ENCODE results near the gene CDH11. TPM values are rescaled to one million over a fixed set of nuclear protein-coding genes. Genes with fewer than 3 reads are reported as not detected.

CDH11 gene
- total RNA-seq, 2 experiments from 2014 or later = not detected

DNA sequence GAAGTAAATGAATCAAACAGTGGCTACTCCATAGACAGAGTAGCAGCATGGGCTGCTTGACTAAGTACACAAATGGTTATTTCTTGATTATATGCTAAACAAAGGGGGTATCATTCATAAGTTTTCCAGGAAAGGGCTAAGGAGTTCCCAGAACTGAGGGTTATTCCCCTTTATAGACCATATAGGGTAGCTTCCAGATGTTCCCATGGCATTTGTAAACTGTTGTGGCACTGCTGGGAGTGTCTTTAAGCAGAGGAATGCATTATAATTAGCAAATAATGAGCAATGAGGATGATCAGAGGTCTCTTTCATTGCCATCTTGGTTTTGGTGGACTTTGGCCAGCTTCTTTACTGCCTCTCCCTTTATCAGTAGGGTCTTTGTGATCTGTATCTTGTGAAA, 105.1 kb downstream of the CDH11 start:
- Mint-ChIP-seq H3K36me3 (no peaks in the 10 kb centered on the region), H3K4me3 (no peak overlapping the region)

DNA sequence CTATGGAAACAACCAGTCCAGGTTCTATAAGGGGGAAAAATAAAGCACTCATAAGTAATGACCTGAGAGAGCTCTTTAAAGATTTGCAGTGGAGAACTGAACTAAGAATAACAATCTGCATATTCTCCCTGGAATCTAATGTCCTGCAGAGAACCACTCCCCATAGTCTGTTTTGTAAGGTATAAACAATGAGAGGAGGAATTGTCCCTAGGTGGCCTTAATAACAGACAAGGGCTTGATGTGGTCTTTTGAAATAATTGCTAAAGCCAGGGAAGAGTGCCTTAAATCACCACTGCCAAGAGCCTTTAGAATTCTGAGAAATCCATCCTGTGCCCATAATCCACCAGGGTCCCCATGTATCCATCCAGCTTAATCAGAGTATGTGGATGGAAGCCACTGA, 106.3 kb downstream of the CDH11 start:
- Mint-ChIP-seq H3K4me3 (no peak overlapping the region), H3K4me1 (no peaks in the 10 kb centered on the region), H3K36me3 (no peaks in the 10 kb centered on the region), H3K9me3 (peaks cover 5% of the 10 kb centered on the region), H3K27me3 (no peaks in the 10 kb centered on the region), H3K27ac (no peak overlapping the region)
- no peak for ATAC-seq (ENCODE audit: low read depth)
- POLR2A ChIA-PET = no interaction called here
- no peak for DNase-seq

More for the DNA sequence above, 105.1 kb downstream of the CDH11 start:
- ATAC-seq (ENCODE audit: low read depth) (no peak), DNase-seq (no peak)
- Mint-ChIP-seq H3K4me1 (no peaks in the 10 kb centered on the region), H3K9me3 (peaks cover 6% of the 10 kb centered on the region), H3K27ac (no peak overlapping the region), H3K27me3 (no peaks in the 10 kb centered on the region)
- POLR2A ChIA-PET = no interaction called here

- Mint-ChIP-seq H3K4me1 (no peaks in the 10 kb centered on the region), H3K4me3 (no peak overlapping the region), H3K9me3 (peaks cover 3% of the 10 kb centered on the region), H3K36me3 (no peaks in the 10 kb centered on the region), H3K27ac (no peak overlapping the region), H3K27me3 (no peaks in the 10 kb centered on the region)
- no peak for DNase-seq
- ATAC-seq (ENCODE audit: low read depth) = no peak
- POLR2A ChIA-PET = no interaction called here
These were observed 109.5 kb downstream of the CDH11 start for GRCh38 chr16:65012357-65012756.

- POLR2A ChIA-PET = no interaction called here
- DNase-seq = no peak
- Mint-ChIP-seq H3K4me1 (no peaks in the 10 kb centered on the region), H3K4me3 (no peak overlapping the region), H3K36me3 (no peaks in the 10 kb centered on the region), H3K9me3 (peaks cover 3% of the 10 kb centered on the region), H3K27ac (no peak overlapping the region), H3K27me3 (no peaks in the 10 kb centered on the region)
- no peak for ATAC-seq (ENCODE audit: low read depth)
These were observed 111.7 kb downstream of the CDH11 start for GRCh38 chr16:65010125-65010524.

GRCh38 chr16:65005696-65006095, 116.2 kb downstream of the CDH11 start:
- DNase-seq (no peak), ATAC-seq (ENCODE audit: low read depth) (no peak)
- no peaks in the 10 kb centered on the region for H3K27me3 Mint-ChIP-seq
- POLR2A ChIA-PET = no interaction called here
- H3K36me3 Mint-ChIP-seq = no peaks in the 10 kb centered on the region
- H3K4me3 Mint-ChIP-seq = no peak overlapping the region
- peaks cover 3% of the 10 kb centered on the region for H3K9me3 Mint-ChIP-seq
- H3K27ac Mint-ChIP-seq = no peak overlapping the region
- H3K4me1 Mint-ChIP-seq = no peaks in the 10 kb centered on the region

DNA sequence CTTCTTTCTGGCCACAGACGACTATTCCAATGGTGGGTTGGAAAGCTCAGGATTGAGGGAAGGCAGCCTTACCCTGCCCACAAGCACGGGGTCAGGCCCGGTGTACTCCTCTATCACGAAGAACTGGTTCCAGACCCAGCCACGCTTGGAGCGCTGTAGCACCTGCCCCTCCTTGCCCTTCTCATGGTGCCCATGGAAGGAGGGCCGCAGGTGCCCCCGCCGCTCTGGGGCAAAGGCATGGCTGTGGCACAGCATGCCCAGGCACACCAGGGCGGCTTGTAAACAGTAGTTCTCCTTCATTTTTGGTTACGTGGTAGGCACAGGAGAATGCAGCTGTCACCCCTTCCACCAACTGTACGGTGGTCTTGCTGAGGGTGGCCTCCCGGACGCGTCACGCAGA, 117.3 kb downstream of the CDH11 start:
- no peak for ATAC-seq (ENCODE audit: low read depth)
- H3K27me3 Mint-ChIP-seq = no peaks in the 10 kb centered on the region
- peaks cover 3% of the 10 kb centered on the region for H3K9me3 Mint-ChIP-seq
- no peak overlapping the region for H3K4me3 Mint-ChIP-seq
- H3K4me1 Mint-ChIP-seq = no peaks in the 10 kb centered on the region
- no peaks in the 10 kb centered on the region for H3K36me3 Mint-ChIP-seq
- H3K27ac Mint-ChIP-seq = no peak overlapping the region
- DNase-seq = no peak
- POLR2A ChIA-PET = no interaction called here

DNA sequence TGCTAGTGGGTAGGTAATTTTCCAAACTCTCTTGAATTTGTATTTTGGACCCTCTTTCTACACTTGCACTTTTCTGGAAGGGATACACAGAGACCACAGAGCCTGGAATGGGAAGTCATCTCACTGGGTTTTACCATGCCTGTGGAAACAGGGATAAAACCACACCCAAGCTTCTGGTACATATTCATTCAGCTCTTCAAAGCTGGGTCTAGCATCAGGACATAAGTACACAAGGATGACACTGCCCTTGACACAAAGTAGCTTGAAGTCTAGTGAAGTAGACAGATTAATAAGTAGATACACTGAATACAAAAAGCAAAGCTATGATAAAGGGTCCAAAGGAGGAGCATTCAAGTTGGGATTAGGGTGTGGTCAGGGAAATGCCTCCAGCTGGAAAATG, 118.2 kb downstream of the CDH11 start:
- H3K9me3 Mint-ChIP-seq = peaks cover 3% of the 10 kb centered on the region
- no peaks in the 10 kb centered on the region for H3K4me1 Mint-ChIP-seq
- no peak overlapping the region for H3K4me3 Mint-ChIP-seq
- no peaks in the 10 kb centered on the region for H3K36me3 Mint-ChIP-seq
- H3K27ac Mint-ChIP-seq = no peak overlapping the region
- POLR2A ChIA-PET = no interaction called here
- H3K27me3 Mint-ChIP-seq = no peaks in the 10 kb centered on the region
- DNase-seq = no peak
- ATAC-seq (ENCODE audit: low read depth) = no peak

- Mint-ChIP-seq H3K36me3 (no peaks in the 10 kb centered on the region), H3K4me3 (no peak overlapping the region), H3K27me3 (no peaks in the 10 kb centered on the region), H3K9me3 (peaks cover 3% of the 10 kb centered on the region), H3K4me1 (no peaks in the 10 kb centered on the region), H3K27ac (no peak overlapping the region)
- ATAC-seq (ENCODE audit: low read depth) (no peak), DNase-seq (no peak)
- POLR2A ChIA-PET = no interaction called here
These were observed 119.6 kb downstream of the CDH11 start for GRCh38 chr16:65002265-65002664.

DNA sequence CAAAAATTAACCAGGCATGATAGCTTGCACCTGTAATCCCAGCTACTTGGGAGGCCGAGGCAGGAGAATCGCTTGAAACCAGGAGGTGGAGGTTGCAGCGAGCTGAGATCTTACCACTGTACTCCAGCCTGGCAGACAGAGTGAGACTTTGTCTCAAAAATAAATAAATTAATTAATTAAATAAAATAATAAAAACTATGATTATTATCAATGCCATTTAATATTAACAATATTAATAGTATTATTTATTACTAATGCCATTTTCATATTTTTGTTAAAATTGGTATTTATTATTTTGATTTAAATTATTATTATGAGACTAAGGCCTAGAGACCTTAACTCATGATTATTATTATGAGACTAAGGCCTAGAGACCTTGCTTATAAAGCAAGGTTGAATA, 121.2 kb downstream of the CDH11 start:
- Mint-ChIP-seq H3K9me3 (peaks cover 2% of the 10 kb centered on the region), H3K27ac (no peak overlapping the region), H3K4me3 (no peak overlapping the region), H3K4me1 (no peaks in the 10 kb centered on the region), H3K36me3 (no peaks in the 10 kb centered on the region), H3K27me3 (no peaks in the 10 kb centered on the region)
- POLR2A ChIA-PET = no interaction called here
- ATAC-seq (ENCODE audit: low read depth) = no peak
- DNase-seq = no peak

GRCh38 chr16:64997751-64998150, 124.1 kb downstream of the CDH11 start:
- H3K4me1 Mint-ChIP-seq = no peaks in the 10 kb centered on the region
- no peak overlapping the region for H3K27ac Mint-ChIP-seq
- POLR2A ChIA-PET = no interaction called here
- H3K4me3 Mint-ChIP-seq = no peak overlapping the region
- DNase-seq = no peak
- ATAC-seq (ENCODE audit: low read depth) = no peak
- H3K27me3 Mint-ChIP-seq = no peaks in the 10 kb centered on the region
- H3K9me3 Mint-ChIP-seq = peaks cover 3% of the 10 kb centered on the region
- no peaks in the 10 kb centered on the region for H3K36me3 Mint-ChIP-seq

DNA sequence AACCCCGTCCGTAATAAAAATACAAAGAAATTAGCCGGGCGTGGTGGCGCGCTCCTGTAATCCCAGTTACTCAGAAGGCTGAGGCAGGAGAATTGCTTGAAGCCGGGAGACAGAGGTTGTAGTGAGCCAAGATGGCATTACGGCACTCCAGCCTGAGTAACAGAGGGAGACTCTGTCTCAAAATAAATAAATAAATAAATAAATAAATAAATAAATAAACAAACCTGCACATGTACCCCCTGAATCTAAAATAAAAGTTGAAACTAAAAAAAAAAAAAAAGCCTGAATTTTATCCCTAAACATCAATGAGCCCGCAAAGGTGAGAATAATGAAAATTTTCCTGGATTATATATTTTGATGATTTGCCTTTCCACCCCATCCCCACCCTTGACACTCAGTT, 124.7 kb downstream of the CDH11 start:
- Mint-ChIP-seq H3K36me3 (no peaks in the 10 kb centered on the region), H3K4me3 (no peak overlapping the region), H3K4me1 (no peaks in the 10 kb centered on the region), H3K27ac (no peak overlapping the region), H3K9me3 (peaks cover 3% of the 10 kb centered on the region), H3K27me3 (no peaks in the 10 kb centered on the region)
- POLR2A ChIA-PET = no interaction called here
- no peak for ATAC-seq (ENCODE audit: low read depth)
- no peak for DNase-seq

DNA sequence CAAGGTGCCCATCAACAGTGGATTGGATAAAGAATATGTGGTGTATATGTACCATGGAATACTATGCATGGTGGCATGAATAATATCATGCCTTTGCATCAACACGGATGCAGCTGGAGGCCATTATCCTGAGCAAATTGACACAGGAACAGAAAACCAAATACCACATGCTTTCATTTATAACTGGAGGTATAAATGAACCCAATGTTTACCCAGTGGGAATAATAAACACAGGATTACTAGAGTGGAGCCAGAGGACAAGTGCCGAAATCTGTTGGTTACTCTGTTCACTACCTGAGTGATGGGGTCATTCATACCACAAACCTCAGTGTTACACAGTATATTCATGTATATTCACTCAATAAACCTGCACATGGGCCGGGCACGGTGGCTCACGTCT, 125.2 kb downstream of the CDH11 start:
- Mint-ChIP-seq H3K4me1 (no peaks in the 10 kb centered on the region), H3K36me3 (no peaks in the 10 kb centered on the region), H3K9me3 (peaks cover 3% of the 10 kb centered on the region), H3K27me3 (no peaks in the 10 kb centered on the region), H3K4me3 (no peak overlapping the region), H3K27ac (no peak overlapping the region)
- no peak for ATAC-seq (ENCODE audit: low read depth)
- no peak for DNase-seq
- POLR2A ChIA-PET = no interaction called here

- H3K9me3 Mint-ChIP-seq = peaks cover 8% of the 10 kb centered on the region
- POLR2A ChIA-PET = no interaction called here
- DNase-seq = no peak
- H3K4me3 Mint-ChIP-seq = no peak overlapping the region
- no peaks in the 10 kb centered on the region for H3K36me3 Mint-ChIP-seq
- ATAC-seq (ENCODE audit: low read depth) = no peak
- H3K27ac Mint-ChIP-seq = no peak overlapping the region
- H3K27me3 Mint-ChIP-seq = no peaks in the 10 kb centered on the region
- H3K4me1 Mint-ChIP-seq = no peaks in the 10 kb centered on the region
These were observed 128.4 kb downstream of the CDH11 start for GRCh38 chr16:64993464-64993863.

DNA sequence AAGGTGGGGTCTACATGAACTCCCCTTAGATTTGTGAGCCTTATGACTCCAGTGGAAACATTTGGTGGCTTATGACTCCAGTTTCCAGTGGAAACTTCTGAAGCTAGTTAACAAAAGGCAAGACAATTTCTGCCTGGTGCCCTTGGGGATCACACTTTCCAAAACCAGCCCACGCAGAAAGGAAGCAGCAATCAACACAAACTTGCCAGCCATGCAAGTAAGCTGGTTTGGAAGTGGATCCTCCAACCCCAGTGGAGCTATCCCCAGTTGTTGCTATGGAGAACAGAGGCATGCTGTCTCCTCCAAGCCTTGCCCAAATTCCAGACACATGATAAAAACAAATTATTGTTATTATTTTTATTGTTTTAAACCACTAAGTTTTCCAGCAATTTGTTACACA, 130.9 kb downstream of the CDH11 start:
- no peak for DNase-seq
- Mint-ChIP-seq H3K4me1 (no peaks in the 10 kb centered on the region), H3K27ac (no peak overlapping the region), H3K36me3 (no peaks in the 10 kb centered on the region), H3K9me3 (peaks cover 9% of the 10 kb centered on the region), H3K27me3 (no peaks in the 10 kb centered on the region), H3K4me3 (no peak overlapping the region)
- POLR2A ChIA-PET = no interaction called here
- ATAC-seq (ENCODE audit: low read depth) = no peak

DNA sequence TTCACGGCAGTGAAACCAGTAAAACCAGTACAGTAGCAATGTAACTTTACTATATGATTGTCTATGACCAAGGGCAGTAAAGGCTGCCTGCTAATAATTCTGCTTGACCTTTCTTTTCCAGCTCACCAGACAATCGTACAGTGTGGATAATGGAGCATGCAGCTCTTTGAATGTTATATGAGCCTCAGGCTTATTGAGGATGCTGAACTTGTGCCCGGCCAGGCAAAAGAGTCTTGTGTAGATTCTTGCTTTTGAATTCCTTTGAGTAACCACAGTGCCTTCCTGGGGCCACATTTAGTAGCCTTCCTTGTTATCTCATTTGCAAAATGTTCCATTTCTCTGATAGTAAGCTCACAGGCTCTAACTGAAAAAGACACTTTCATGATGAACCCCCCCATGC, 131.8 kb downstream of the CDH11 start:
- no peak for ATAC-seq (ENCODE audit: low read depth)
- Mint-ChIP-seq H3K27ac (no peak overlapping the region), H3K27me3 (no peaks in the 10 kb centered on the region), H3K9me3 (peaks cover 7% of the 10 kb centered on the region), H3K4me1 (no peaks in the 10 kb centered on the region), H3K36me3 (no peaks in the 10 kb centered on the region), H3K4me3 (no peak overlapping the region)
- no peak for DNase-seq
- POLR2A ChIA-PET = no interaction called here
